Stimulated activated CD4-positive, alpha-beta T cell treated with anti-CD3 and anti-CD28 coated beads, Interleukin-15, amount 100 ng/mL, for 1 hour (primary cell): ENCODE measurements around the gene MYADML2.
"Not testable (repeated sequence)": the region's sequence is repeated elsewhere in the genome, so short reads cannot be mapped to it uniquely, and the experiment has no call there.

ENCODE experiments used
- DNase-seq, 2 donors: peaks; one replicate each; pipeline ENCODE4 v3.0.0-alpha.2; 2020; ENCODE audit warnings: low read depth in 1 of 2, low spot score in 1 of 2

The MYADML2 gene

DNA sequence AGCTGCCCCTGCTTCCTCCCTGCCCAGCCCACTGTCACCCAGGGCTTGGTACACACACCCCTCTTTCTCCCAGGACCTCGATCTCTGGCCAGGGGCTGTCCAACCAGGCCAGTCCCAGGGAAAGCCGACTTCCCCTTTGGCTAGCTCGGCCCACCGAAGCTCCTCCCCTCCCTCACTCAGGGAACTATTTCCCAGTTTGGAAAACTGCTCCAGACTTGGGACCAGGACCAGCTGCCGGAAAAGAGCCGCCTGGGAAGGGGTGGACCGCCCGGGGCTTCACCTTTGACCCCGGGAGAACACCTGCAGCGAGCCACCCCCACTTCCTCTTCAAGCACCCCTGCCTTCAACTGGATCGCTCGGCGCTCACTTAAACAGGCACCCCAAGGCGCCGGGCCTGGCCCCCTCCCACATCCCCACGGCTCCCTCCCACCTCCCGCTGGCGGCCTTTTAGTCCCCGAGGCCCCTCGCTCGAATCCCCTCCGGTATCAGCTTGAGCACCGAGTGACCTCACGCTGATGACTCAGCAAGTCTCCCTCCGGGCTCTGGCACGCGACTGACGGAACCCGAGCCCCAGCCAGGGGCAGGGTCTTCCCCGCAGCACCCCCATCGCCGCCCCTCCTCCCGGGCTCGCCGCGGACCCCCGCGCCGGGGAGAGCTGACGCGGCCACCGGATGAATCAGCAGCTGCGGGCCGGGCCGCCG lies 20.4 kb downstream of the MYADML2 start:
- peak; percentile 36 to 57 for DNase-seq

DNA sequence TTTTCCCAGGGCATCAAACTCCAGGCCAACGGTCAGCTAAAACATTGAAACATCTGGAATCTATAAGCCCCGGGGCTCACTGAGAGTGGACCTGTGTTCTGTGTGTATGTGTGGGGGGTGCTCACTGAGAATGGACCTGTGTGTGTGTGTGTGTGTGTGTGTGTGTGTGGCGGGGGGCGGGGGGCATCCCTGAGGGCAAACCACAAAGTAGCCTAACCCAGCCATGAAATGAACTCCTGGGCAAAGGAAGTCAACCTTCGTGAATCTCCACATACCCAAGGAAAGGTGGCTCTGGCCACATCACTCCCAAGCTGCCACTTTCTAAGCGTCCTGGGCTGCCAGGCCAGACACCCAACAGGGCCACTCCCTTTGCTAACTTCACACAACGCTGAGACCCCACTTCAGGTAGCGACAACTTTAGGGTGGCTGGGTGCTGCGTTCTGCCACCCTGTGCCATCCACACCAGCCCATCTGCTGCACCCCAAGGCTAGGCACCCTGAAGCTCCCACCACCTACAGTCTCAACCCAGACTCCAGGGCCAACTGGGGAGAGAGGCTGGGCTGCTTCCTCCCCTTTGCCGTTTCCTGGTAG lies 21.1 kb downstream of the MYADML2 start:
- DNase-seq = no peak

DNA sequence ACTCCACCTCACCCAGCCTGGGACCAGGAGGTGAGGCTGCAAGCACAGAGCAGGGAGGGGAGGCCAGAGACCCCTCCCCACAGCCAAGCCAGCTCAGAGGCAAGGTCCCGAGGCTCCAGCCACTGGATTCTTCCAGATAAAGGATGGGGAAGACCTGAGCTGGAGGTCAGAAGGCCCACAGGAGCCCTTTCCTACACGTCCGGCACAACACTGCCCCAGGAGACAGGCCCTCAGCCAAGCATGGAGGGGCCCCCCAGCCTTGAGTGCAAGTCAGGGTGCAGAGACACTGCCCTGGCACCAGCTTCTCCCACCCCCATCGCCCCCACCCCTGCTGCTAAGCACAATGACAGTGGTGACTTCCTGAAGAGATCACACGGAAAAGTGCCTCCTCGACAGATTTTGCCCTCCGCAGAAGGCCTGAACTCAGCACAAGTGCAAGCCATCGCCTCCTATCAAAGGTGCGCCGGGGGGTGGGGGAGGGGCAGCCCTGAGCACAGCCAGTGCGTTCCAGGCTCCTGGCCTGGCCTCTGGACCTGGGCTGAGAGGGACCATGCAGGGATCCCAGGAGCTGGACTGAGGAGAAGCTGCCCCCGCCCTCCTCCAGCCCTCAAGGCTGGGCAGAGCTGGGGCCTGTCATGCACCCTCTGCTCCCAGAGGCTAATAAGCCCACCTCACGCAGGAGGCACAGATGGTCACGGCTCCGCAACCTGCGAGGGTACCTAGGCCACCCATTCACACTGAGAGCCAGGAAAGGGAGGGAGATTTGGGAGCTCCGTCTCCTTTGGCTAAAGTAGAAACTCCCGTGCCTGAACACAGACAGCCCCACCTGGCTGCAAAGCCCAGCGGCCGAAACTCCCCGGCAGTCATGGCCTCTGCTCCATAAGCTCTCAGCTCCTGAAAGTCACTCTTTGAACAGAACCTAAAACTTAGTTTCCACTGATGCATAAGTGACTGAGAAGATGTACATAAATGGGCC lies 22.2 kb downstream of the MYADML2 start:
- no peak for DNase-seq

DNA sequence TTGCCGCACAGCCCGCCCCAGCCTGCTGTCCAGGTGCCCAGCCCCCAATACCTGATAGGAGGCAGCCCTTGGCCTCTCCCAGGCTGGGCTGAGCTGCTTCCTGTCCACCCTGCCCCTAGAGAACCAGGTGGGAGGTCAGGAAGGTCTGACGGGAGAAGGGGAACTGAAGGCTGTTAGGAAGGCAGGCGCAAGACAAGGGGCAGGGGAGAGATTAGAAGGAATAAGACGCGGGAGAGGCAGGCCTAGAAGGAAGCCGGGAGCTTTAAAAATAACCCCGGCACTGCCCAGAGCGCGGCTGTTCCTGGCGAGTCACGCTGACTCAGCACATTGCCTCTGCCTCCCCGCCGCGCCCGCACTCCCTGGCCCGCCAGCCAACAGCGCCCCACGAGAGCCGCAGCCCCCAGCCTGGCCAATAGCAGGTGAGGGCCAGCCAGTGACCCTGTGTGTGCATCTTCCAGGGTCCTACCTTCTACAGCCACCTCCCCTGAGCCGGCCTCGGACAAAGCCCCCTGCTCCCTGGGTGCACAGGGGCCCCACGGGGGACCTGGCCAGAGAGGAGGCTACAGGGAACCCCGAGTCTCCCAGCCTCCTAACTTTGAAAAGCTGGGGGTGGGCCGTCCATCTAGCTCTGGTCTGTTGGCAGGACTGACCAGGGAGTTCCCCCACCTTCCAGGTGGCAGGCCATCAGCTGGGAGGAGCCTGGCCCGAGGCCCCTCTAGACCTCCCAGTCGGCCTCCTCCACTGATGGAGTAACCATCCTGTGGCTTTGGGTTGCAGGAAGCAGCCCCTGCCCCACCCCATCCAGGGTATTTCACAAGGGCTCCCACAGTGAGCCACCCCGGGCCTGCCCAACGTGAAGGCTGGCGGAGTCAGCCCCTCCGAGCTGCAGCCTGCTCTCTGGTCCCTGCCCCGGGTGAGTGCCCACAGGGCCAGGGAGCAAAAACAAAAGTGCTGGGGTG lies 23.5 kb downstream of the MYADML2 start:
- DNase-seq = no peak

DNA sequence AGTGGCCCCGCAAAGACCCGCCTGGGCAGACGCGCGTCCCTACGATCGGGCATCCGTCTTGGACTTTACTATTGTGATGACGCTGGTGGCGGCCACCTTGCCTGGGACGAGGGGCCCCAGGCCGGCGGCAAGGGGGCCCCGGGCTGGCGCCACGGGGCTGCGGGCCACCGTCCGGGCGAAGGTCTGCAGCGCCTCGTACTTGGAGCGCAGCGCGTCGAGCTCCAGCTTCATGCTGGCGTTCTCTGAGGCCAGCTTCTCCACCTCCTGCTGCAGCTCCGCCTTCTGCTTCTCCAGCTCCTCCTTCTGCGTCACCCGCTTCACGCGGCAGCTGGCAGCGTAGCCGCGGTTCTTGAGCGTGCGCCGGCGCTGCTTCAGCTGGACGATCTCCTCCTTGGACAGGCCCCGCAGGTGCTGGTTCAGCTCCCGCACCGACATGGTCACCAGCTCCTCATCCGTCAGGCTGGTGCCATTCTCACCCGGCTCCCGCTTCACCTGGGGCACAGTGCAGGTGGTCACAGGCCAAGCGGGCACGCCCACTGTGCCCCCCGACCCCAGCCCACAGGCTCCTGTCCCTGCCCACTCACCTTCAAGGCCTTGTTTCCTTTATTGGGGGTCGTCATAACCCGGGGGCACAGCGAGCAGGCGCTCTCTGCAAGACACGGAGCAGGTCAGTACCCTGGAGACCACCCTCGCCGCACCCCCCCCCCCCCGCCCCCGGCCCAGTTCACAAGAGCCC lies 24.3 kb downstream of the MYADML2 start:
- no peak for DNase-seq

DNA sequence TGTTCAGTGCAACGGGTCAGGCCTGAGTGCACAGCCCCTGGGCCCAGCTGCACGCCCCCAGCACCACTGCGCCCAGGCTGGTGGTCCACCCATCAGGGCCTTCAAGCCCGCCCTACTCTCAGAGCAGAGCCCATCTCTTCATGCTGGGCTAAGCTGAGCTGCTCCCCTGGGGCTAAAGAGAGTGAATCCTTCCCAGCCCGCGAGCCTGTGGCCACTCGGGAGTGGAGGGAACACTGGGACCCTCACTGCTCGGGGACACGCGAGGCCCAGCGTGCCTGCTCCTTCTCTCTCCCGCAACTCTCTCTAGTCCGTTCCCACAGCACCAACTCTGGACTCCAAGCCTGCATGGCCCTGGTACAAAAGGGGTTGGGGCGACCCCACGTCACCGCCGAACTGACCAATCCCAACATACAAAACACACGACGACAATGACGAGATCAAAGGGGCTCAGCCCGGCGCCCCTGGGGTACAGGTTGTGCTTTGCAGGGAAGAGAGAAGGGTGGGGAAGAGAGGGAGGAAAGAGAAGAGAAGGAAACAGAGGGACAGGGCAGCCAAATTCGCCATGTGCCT lies 25.0 kb downstream of the MYADML2 start:
- DNase-seq = no peak

DNA sequence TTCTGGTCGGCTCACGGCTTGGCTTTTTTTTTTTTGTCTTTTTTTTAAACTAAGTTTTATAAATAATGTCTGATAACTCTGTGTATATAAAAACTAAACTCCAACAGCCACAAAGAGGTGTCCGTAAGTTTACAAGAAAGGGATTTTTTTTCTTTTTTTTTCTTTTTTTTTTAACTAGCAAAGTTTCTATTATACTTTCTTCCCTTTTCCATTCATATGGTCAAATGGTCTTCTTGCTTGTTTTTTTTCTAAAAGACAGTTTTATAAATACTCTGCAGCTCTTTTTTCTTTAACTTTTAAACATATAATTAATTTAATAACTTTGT lies 25.5 kb downstream of the MYADML2 start:
- DNase-seq = no peak

DNA sequence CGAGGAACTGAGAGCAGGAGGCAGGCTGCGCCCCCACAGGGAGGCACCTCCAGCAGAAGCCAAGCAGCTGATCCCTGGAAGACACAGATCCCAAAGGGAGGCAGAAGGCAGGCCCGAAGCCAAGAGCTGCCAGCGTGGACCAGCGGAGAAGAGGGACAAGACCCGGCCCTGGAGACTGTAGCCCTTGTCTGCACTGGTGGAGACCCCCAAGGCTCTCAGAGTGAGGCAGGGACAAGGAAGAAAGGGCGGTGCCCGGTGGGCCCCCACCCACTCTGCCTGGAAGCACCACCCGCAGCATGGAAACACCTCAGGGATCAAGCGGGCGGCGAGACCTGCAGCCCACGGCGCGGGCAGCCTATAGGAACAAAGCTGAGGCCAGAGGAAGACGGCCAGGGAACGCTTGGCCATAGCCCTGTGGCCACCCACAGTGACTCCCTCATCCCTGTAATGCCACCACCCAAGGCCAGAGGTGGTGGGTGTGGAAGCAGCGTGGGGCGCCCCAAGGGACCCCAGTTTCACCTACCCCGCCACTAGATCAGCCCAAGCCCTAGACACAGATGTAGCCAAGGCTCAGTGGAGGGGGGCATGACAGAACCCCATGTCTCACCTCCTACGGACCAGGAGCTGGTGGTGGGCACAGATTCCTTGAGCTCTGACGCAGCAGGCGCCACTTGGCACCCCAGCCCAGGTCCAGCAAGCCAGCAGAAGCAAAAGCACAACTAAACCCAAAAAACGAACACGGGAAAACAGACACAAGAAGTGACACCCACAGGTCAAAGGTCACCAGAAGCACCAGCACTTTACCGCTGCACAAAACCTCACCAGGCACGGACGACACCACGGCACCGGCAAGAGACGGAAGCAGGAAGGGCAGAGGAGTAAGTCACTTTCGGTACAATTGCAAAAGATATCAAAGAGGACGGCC lies 26.2 kb downstream of the MYADML2 start:
- no peak for DNase-seq

DNA sequence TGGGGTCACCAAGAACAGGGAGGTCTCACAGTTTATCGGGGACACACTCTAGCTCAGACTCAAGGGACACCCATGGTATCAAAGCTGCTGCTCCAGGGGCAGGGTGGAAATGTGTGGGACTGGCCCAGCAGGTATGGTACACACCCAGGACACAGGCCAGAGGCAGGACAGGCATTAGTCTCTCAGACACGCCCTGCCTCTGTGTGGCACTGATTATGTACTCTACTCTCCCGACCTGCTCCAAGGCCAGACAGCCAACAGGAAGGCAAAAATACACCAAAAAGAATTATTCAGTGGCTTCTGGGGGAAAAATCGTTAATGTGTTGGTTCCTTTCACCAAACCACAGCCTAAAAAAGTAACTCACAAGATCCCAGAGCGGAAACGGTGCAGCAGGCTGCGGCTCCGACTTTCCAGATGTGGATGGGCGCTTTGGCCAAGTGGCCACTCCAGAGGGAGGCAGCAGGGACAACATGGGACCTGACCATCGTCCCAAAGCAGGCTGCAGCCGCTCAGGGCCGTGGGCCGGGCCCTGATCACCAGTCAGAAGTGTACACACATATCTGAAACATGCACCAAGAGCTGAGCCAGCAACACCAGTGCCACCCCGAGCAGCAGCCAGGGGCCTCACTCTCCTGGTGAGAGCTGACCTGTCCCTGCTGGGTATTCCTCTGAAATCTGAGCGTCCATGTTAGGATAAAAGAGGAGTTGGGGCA lies 28.0 kb downstream of the MYADML2 start:
- no peak for DNase-seq

DNA sequence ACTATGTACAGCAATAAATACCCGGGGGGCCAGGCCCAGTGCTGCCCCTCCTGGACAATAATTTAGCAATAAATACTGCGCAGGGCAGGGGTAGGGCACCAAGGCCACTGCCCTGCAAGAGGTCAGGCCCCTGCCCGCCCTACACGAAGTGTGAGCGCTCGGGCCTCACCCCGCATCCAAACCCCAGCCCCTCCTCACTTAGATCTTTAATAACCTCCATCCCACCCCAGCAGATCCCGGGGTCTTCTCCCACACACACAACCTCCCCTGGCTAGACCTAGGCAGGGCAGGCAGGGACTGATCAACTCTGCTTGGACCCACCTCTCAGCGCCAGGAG lies 28.7 kb downstream of the MYADML2 start:
- DNase-seq = not testable (repeated sequence)

DNA sequence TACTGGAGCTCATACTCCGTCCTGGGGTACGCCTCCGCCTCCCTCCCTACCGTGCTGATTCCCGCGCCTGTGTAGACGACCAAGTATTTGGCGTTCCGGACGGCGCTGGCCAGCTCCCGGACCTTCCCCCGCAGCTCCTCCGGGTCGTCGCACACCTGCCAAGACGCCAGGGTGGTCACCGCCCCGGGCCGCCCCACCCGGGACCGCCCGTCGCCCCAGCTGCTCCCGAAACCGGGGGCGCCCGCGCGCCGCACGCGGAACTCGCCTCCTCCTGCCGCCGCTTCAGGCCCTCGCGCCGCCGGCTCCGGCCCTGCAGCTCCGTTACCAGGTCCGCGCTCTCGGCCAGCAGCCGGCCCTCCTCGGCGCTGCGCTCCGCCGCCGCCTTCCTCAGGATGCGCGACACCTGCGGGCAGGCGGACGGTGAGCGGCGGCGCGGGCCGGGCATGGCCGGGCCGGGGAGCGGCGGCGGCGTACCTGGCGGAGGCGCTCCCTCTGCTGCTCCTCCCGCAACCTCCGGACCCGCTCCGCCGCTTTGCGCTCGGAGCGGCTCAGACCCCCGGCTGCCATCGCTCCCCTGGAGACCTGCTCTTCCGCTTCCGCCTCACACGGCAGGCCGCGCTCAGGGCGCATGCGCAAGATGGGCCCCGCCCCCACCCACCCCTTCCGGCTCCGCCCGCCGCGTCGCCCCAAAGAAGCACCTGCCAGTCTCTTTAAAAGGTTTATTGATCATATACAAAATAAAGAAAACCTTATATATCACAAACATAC lies 29.3 kb downstream of the MYADML2 start, which contains the start of gene SIRT7:
Gene SIRT7 (minus strand): TSS at position 612 of the 768 bp plus-strand sequence. CDS start 45 bp downstream, at position 567.
- peak; percentile 72 to 76 for DNase-seq

DNA sequence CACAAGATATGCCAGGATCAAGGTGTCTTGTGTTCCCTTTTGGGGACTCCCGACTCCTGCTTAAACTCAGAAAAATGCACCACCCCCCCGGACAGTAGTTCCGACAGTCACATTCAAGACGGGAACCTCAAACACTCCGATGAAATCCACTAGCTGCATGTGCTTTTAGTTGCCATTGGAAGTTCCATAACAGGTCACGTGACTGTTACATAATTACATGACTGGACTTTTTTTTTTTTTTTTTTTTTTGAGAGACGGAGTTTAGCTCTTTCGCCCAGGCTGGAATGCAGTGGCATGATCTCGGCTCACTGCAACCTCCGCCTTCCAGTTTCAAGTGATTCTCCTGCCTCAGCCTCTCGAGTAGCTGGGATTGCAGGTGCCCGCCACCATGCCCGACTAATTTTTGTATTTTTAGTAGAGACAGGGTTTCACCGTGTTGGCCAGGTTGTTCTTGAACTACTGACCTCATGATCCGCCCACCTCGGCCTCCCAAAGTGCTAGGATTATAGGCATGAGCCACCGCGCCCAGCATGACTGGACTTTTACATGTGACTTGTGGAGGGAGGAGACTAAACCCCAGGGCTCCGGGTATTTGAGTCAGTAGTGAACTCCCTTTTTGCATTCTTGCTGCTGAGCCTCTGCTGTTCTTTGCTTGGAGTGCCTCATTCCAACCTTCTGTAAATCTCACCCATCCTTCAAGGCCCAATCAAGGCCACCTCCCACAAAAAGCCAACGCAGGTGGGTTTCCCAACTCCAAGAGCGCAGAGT lies 30.6 kb downstream of the MYADML2 start:
- DNase-seq = no peak

DNA sequence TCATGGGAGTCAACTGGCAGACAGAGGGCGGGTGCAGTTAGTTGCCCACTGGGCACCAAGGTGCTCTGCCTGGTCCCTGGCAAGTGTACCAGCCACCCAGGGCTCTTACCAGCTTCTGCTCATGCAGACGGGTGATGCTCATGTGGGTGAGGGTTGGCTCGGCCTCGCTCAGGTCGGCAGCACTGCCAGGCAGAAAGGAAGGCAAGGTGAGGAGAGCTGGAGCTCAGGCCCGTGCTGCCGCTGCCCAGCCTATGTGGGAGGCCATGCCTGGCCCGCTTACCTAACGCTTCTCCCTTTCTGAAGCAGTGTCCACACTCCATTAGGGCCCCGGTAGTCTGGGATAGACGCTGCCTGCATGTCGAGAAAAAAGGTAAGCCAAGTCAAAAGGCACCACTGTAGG lies 31.7 kb downstream of the MYADML2 start:
- no peak for DNase-seq

DNA sequence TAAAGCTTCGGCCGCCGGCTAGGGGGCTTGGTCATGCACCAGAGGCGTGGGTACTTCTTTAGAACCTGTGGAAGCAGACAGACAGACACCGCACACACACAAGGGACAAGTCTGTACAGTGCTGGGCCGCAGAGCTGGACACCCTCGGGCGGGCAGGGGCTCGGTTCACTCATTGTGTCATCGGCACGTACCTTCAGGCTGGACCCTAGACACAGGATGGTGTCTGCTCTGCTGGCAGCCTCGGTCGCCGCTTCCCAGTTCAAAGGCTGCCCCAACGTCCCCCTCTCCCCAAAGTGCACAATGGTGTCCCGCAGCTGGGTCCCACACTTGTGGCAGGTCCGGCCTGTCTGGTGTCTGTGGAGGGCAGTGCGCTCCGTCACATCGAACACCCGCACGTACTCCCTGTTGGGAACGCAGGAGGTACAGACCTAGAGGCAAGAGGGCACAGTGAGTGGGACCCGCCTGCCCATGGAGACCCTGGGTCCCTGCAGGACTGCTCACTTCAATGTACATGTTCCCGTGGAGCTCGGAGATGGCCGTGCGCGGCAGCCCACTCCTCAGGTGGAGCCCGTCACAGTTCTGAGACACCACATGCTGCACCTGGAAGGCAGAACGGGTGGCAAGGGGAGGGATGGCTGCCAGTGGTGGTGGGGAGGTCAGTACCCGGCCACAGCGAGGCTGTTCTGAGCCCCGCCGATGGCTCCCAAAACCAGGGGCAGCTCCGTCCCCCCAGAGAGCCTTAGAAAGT lies 32.8 kb downstream of the MYADML2 start:
- DNase-seq = no peak

DNA sequence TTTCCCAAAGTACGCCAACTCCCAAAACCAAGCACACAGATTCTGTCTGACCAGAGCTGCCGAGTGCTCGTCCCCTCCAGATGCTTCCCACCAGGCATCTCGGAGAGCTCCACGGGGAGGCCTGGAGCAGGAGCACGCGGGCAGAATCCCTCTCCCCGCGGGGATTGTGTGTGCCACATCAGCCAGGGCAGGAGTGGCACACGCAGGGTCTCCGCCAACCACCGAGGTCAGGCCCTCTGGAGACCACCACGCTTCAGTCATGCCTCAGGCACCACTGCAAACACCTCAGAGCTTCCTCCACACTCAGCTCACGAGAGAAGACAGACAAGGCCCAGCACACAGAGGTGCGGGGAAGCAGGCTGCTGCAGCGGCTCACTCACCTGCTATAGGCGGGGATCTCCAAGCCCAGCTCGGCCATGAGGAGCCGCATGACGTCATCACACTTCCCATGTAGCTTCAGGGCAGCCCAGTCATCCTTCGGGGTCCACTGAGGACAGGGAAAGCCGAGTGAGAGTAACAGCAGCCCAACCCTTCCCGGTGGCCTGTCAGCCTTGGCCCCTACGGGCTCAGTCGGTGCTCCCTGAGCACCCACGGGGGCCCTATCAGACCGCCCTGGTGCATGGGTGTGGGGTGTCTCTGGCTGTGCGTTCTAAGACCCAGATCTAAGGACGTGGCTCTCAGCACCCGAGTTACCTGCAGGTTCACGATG lies 33.5 kb downstream of the MYADML2 start:
- no peak for DNase-seq
